Caco-2 (cell line): ENCODE measurements around the gene NMBR. TPM values are rescaled to one million over a fixed set of nuclear protein-coding genes. Genes with fewer than 3 reads are reported as not detected.
"Not testable (repeated sequence)": the region's sequence is repeated elsewhere in the genome, so short reads cannot be mapped to it uniquely, and the experiment has no call there.

Experiments used
- BruUV-seq: library from RNA; stranded (reverse); fragments of 400-500 nt; replicated peaks from 2 replicates; lab custom pipeline; 2021; lab: Mats Ljungman, UMichigan
- CTCF ChIA-PET: fragments of 300-600 bp; sonication (Branson Sonifier 250); formaldehyde crosslinking; loops from one replicate; lab custom pipeline; 2022; ENCODE audit warnings: antibody characterized with exemption; lab: Charles Lee
- POLR2A ChIA-PET: fragments of 300-600 bp; sonication (Branson Sonifier 250); formaldehyde crosslinking; loops from one replicate; lab custom pipeline; 2022; ENCODE audit warnings: antibody characterized with exemption; lab: Charles Lee
- DNase-seq, 2 experiments: peaks; one replicate each; pipeline versions ENCODE4 v3.0.0 to v3.0.0-alpha.2; 2020 to 2022
- H3K27me3 ChIP-seq: replicated peaks from 2 replicates; pipeline ENCODE4 v1.6.0; 2011; ENCODE audit warnings: low read length; ENCODE audit not compliant: control insufficient read depth, insufficient read depth
- H3K36me3 ChIP-seq: 2 replicates; pipeline ENCODE4 v1.5.1; 2011; ENCODE audit warnings: low read length; ENCODE audit not compliant: control insufficient read depth, insufficient read depth
- H3K4me1 ChIP-seq: fragments of 250-450 bp; sonication (Bioruptor Pico); 2 replicates; pipeline ENCODE4 v1.5.1; 2020; ENCODE audit warnings: mild to moderate bottlenecking
- H3K4me3 ChIP-seq: 2 replicates; pipeline ENCODE4 v1.5.1; 2011; ENCODE audit warnings: low read depth, mild to moderate bottlenecking, control low read depth, low read length
- H3K9me3 ChIP-seq: fragments of 250-450 bp; sonication (Bioruptor Pico); 2 replicates; pipeline ENCODE4 v1.5.1; 2020; ENCODE audit warnings: mild to moderate bottlenecking, moderate library complexity
- H3K27ac Mint-ChIP-seq: one replicate; pipeline ENCODE4 v1.8.0; 2022; ENCODE audit warnings: mixed read lengths; ENCODE audit not compliant: unreplicated experiment
- H3K27me3 Mint-ChIP-seq: one replicate; pipeline ENCODE4 v1.8.0; 2022; ENCODE audit warnings: mixed read lengths; ENCODE audit not compliant: insufficient read depth, unreplicated experiment
- H3K36me3 Mint-ChIP-seq: one replicate; pipeline ENCODE4 v1.8.0; 2022; ENCODE audit warnings: mild to moderate bottlenecking, mixed read lengths; ENCODE audit not compliant: insufficient read depth, unreplicated experiment
- H3K4me1 Mint-ChIP-seq: one replicate; pipeline ENCODE4 v1.8.0; 2022; ENCODE audit warnings: low read depth, mixed read lengths; ENCODE audit not compliant: unreplicated experiment
- H3K4me3 Mint-ChIP-seq: one replicate; pipeline ENCODE4 v1.8.0; 2022; ENCODE audit warnings: mild to moderate bottlenecking, moderate library complexity, mixed read lengths; ENCODE audit not compliant: unreplicated experiment
- H3K9me3 Mint-ChIP-seq: one replicate; pipeline ENCODE4 v1.8.0; 2022; ENCODE audit warnings: mixed read lengths; ENCODE audit not compliant: unreplicated experiment
- CTCF ChIP-seq, 2 experiments: fragments of 200-600 bp in 1 of 2; IDR thresholded peaks; 1 replicate in 1 of 2; 2 replicates in 1 of 2; pipeline versions ENCODE4 v1.5.1 to v1.8.0; 2011 to 2022; ENCODE audit warnings: antibody characterized with exemption in 1 of 2, control low read depth in 1 of 2, inconsistent platforms in 1 of 2, low read depth in 1 of 2, low read length in 1 of 2, mild to moderate bottlenecking in 1 of 2, moderate library complexity in 1 of 2; ENCODE audit not compliant: insufficient read depth in 1 of 2, severe bottlenecking in 1 of 2, unreplicated experiment in 1 of 2
- intact Hi-C: fragments of 100-400 bp; cut with micrococcal nuclease; formaldehyde crosslinking; loops from one replicate; pipeline ENCODE4 v1.10.0; 2022; ENCODE audit not compliant: unreplicated experiment
- total RNA-seq: library from RNA; stranded (reverse); gene quantifications from 2 replicates; pipeline ENCODE4 v1.2.3, GENCODE V29; 2022

NMBR gene
- total RNA-seq, 1 experiment from 2014 or later = not detected

- no peaks in the 10 kb centered on the region for H3K27me3 Mint-ChIP-seq
- no peaks in the 10 kb centered on the region for H3K9me3 Mint-ChIP-seq
- H3K36me3 ChIP-seq = no peaks in the 10 kb centered on the region
- no peak for DNase-seq
- CTCF ChIA-PET = no interaction called here
- no TSS peak for BruUV-seq
- no peak overlapping the region for H3K4me3 Mint-ChIP-seq
- intact Hi-C loops = no loop called here
- no peaks in the 10 kb centered on the region for H3K9me3 ChIP-seq
- POLR2A ChIA-PET = no interaction called here
- no peak overlapping the region for H3K27ac Mint-ChIP-seq
- no peaks in the 10 kb centered on the region for H3K27me3 ChIP-seq
- no peak overlapping the region for H3K4me3 ChIP-seq
- TF ChIP-seq CTCF (IDR thresholded peaks at IDR 0.05; ENCODE audit: insufficient read depth in 1 of 2, low read depth in 1 of 2, low read length in 1 of 2, severe bottlenecking in 1 of 2, unreplicated experiment in 1 of 2) = no peak
- no peaks in the 10 kb centered on the region for H3K4me1 ChIP-seq
- H3K36me3 Mint-ChIP-seq = peaks cover 15% of the 10 kb centered on the region
- H3K4me1 Mint-ChIP-seq = peaks cover 7% of the 10 kb centered on the region
Measured at GRCh38 chr6:142165227-142165626, 18.3 kb upstream of the NMBR start.

- CTCF ChIA-PET = no interaction called here
- no peak for TF ChIP-seq CTCF (IDR thresholded peaks at IDR 0.05; ENCODE audit: insufficient read depth in 1 of 2, low read depth in 1 of 2, low read length in 1 of 2, severe bottlenecking in 1 of 2, unreplicated experiment in 1 of 2)
- H3K27me3 ChIP-seq = no peaks in the 10 kb centered on the region
- no peak overlapping the region for H3K4me3 ChIP-seq
- no peaks in the 10 kb centered on the region for H3K9me3 ChIP-seq
- no peaks in the 10 kb centered on the region for H3K9me3 Mint-ChIP-seq
- H3K27ac Mint-ChIP-seq = no peak overlapping the region
- H3K36me3 Mint-ChIP-seq = peaks cover 9% of the 10 kb centered on the region
- no peaks in the 10 kb centered on the region for H3K36me3 ChIP-seq
- no peak for DNase-seq
- no peaks in the 10 kb centered on the region for H3K27me3 Mint-ChIP-seq
- POLR2A ChIA-PET = no interaction called here
- BruUV-seq = no TSS peak
- intact Hi-C loops = no loop called here
- H3K4me3 Mint-ChIP-seq = no peak overlapping the region
- peaks cover 7% of the 10 kb centered on the region for H3K4me1 Mint-ChIP-seq
- H3K4me1 ChIP-seq = no peaks in the 10 kb centered on the region
Measured at GRCh38 chr6:142162780-142163179, 15.9 kb upstream of the NMBR start.

GRCh38 chr6:142156758-142157068, 9.8 kb upstream of the NMBR start:
- H3K4me1 ChIP-seq, H3K4me3 Mint-ChIP-seq, H3K36me3 Mint-ChIP-seq, H3K4me3 ChIP-seq, BruUV-seq, POLR2A ChIA-PET, H3K36me3 ChIP-seq, H3K27ac Mint-ChIP-seq, H3K27me3 ChIP-seq, DNase-seq, H3K4me1 Mint-ChIP-seq, H3K9me3 ChIP-seq, H3K27me3 Mint-ChIP-seq, H3K9me3 Mint-ChIP-seq: not testable (repeated sequence)
- CTCF ChIA-PET = interaction anchor here (0.7 to 2.2 kb wide), 3 partner anchors 10 to 231 kb away, joined by 4 to 10 read pairs (median 7); partner anchors contain the start of genes NMBR and VTA1
- intact Hi-C loops = loop anchor here (1.0 to 2.0 kb wide), 3 partner anchors 51 to 232 kb away; no protein-coding TSS in a partner anchor
